SKM-1 (cell line): ENCODE measurements around the gene HOXD11.

Experiments
- DNase-seq: peaks from one replicate; lab custom pipeline; 2025; ENCODE audit not compliant: unreplicated experiment; lab: John Stamatoyannopoulos, UW

The HOXD11 gene

GRCh38 chr2:176130957-176131847, 24.1 kb downstream of the HOXD11 start:
- no peak for DNase-seq

GRCh38 chr2:176131848-176132158, 24.7 kb downstream of the HOXD11 start:
- no peak for DNase-seq

- DNase-seq, result no peak
Observed at GRCh38 chr2:176132205-176133171, 25.4 kb downstream of the HOXD11 start.

- no peak for DNase-seq
Observed at GRCh38 chr2:176133389-176133788, 26.3 kb downstream of the HOXD11 start.

GRCh38 chr2:176134035-176134434, 27.0 kb downstream of the HOXD11 start:
- DNase-seq, result no peak

- DNase-seq, result no peak
Observed at GRCh38 chr2:176135035-176135440, 28.0 kb downstream of the HOXD11 start.

- no peak for DNase-seq
Observed at GRCh38 chr2:176136374-176137251, 29.5 kb downstream of the HOXD11 start.

GRCh38 chr2:176137252-176137580, 30.1 kb downstream of the HOXD11 start:
- DNase-seq, result no peak

GRCh38 chr2:176137906-176138305, 30.8 kb downstream of the HOXD11 start:
- no peak for DNase-seq

- DNase-seq, result no peak
Observed at GRCh38 chr2:176138526-176138922, 31.4 kb downstream of the HOXD11 start.

GRCh38 chr2:176138923-176139660, 32.0 kb downstream of the HOXD11 start:
- DNase-seq, result no peak

- DNase-seq, result no peak
Observed at GRCh38 chr2:176139661-176140512, 32.8 kb downstream of the HOXD11 start.

GRCh38 chr2:176140513-176141317, 33.6 kb downstream of the HOXD11 start:
- DNase-seq, result peak; percentile 26

GRCh38 chr2:176142281-176142680, 35.2 kb downstream of the HOXD11 start:
- DNase-seq, result no peak

GRCh38 chr2:176145085-176145969, 38.2 kb downstream of the HOXD11 start:
- DNase-seq, result no peak

- DNase-seq, result no peak
Observed at GRCh38 chr2:176146101-176146500, 39.0 kb downstream of the HOXD11 start.

- no peak for DNase-seq
Observed at GRCh38 chr2:176146645-176147044, 39.6 kb downstream of the HOXD11 start.
